Activated CD8-positive, alpha-beta memory T cell treated with anti-CD3 and anti-CD28 coated beads, Interleukin-2, amount 50 U/mL, for 4 hours (primary cell): ENCODE data around the gene FDXACB1.

Experiments used
- DNase-seq: peaks from one replicate; pipeline ENCODE4 v3.0.0-alpha.2; 2020

FDXACB1 gene

GRCh38 chr11:111878849-111879636 is at the start of gene FDXACB1, which contains the start of gene CFAP68:
FDXACB1 (minus strand) TSS chr11:111879165; CDS start chr11:111879132, 33 bp downstream.
CFAP68 (plus strand) TSS chr11:111879541; CDS start chr11:111879561, 20 bp downstream.
- peak; percentile 93 for DNase-seq

GRCh38 chr11:111926505-111927391 is 47.8 kb upstream of the FDXACB1 start:
- DNase-seq, result peak; percentile 93

- no peak for DNase-seq
Observed at GRCh38 chr11:111925953-111926352, 47.0 kb upstream of the FDXACB1 start.

GRCh38 chr11:111923951-111924350 is 45.0 kb upstream of the FDXACB1 start:
- no peak for DNase-seq

GRCh38 chr11:111923351-111923788 is 44.4 kb upstream of the FDXACB1 start:
- no peak for DNase-seq

- DNase-seq, result no peak
Observed at GRCh38 chr11:111922803-111923202, 43.8 kb upstream of the FDXACB1 start.

GRCh38 chr11:111921541-111922230 is 42.7 kb upstream of the FDXACB1 start:
- no peak for DNase-seq

- no peak for DNase-seq
Observed at GRCh38 chr11:111920908-111921307, 41.9 kb upstream of the FDXACB1 start.

GRCh38 chr11:111918390-111919256 is 39.7 kb upstream of the FDXACB1 start, which contains the start of gene C11orf52:
C11orf52 (plus strand) TSS chr11:111918913; CDS start chr11:111918973, 60 bp downstream.
- no peak for DNase-seq

- DNase-seq, result no peak
Observed at GRCh38 chr11:111917788-111918187, 38.8 kb upstream of the FDXACB1 start.

GRCh38 chr11:111917312-111917711 is 38.3 kb upstream of the FDXACB1 start:
- no peak for DNase-seq

- no peak for DNase-seq
Observed at GRCh38 chr11:111916768-111917167, 37.8 kb upstream of the FDXACB1 start.

- DNase-seq, result no peak
Observed at GRCh38 chr11:111913997-111914396, 35.0 kb upstream of the FDXACB1 start.

- no peak for DNase-seq
Observed at GRCh38 chr11:111913031-111913861, 34.3 kb upstream of the FDXACB1 start.

- no peak for DNase-seq
Observed at GRCh38 chr11:111912535-111912934, 33.6 kb upstream of the FDXACB1 start, which contains the start of gene HSPB2. HSPB2 (plus strand) TSS chr11:111912734; CDS start chr11:111912830, 96 bp downstream.

- no peak for DNase-seq
Observed at GRCh38 chr11:111911563-111912401, 32.8 kb upstream of the FDXACB1 start, which contains the start of gene CRYAB. CRYAB (minus strand) TSS chr11:111911770; CDS start chr11:111911724, 46 bp downstream.

GRCh38 chr11:111910676-111911562 is 32.0 kb upstream of the FDXACB1 start:
- DNase-seq, result no peak

- no peak for DNase-seq
Observed at GRCh38 chr11:111909378-111909777, 30.4 kb upstream of the FDXACB1 start.
